HG02623 (cell line): Measurements from ENCODE around the gene PKNOX2.

Source experiments
- ATAC-seq: cut with Tn5 transposase; IDR thresholded peaks from one replicate; pipeline ENCODE4 v1.9.1; 2021; ENCODE audit warnings: moderate library complexity; ENCODE audit not compliant: unreplicated experiment

PKNOX2 gene

DNA sequence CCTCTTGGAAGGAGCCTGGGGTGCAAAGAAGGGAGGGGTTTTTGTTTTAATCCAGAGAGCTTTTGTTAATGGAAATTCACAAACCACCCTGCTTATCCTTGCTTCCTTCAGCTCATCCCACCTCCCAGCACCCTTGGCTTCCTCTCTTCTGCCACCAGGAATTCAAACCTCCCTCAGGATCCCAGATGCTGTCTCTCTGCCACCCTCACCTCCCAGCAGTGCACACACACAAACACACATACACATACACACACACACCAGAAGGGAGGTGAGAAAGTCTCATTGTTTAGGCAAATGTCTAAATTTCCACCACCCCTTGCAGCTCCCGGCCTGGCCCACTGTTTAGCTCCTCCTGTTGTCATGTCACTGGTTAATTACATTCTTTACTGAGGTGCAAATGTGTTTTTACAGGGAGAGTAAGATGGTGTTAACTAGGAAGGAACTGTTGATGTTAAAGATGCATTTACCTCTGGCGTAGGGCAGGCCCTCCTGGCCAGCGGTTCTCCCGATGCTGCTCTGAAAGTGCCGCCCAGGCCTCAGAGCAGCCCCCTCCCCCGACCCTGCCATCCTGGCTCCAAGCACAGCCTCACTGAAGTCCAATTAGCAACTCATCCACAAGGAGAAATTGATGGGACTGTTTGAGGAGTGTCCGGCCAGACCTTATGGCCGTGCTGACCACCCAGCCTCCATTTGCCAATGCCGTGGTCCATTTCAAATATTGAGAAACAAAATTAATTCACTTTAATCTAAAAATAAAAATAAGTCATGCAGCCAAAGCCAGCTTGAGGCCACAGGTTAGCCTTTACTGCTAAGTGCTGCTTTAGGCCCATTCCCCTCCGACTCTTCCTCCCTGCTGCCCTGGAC is 166.1 kb downstream of the PKNOX2 start:
- ATAC-seq: no peak

DNA sequence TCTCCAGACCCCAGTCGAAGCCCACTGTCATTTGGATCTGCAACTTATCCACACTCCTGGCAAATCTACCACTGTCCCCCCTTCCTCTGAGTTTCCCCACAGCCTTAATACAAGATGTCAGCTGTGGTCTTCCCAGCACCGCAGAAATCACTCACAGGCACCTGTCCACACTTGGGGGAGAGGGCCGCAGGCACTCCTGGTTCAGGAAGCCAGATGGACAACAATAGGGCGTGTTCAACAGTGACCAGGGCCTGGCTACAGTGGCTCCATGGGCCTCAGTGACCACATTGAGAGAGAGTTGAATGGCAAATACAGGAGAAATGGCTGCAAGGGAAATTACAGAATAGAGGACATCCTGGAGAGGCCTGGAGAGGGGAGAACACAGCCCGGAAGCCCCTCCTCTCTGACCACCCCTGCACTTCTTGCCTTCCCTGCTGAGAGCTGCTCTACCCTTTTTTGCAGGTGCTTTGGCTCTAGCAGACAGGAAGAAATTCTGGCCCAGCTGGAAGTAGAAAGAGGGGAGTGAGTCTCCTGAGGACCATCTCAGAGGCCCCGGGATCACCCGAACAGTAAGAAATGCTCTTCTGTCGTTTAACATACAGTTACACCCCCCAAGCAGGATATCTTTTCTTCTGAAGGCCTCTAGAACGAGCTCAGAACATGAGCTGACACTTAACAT is 166.9 kb downstream of the PKNOX2 start:
- no peak for ATAC-seq

DNA sequence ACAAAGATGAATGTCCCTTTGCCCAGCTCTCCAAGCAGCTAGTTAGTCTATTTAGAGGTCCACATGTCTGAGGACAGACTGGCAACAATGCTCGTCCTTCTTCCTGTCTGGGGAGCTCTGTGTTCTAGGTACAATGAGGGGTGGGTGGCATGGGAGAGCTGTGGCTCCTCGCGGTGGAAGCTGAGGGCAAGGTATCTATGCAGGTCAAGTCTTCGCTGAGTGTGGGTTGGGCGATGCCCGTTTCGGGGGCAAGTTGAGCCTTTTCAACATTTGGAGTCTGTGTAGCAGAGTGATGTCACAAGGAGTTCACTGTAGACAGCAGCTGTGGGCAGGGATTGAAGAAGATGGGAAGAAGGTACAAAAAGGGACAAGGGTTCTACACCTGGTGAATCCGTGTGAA is 168.3 kb downstream of the PKNOX2 start:
- ATAC-seq: no peak

DNA sequence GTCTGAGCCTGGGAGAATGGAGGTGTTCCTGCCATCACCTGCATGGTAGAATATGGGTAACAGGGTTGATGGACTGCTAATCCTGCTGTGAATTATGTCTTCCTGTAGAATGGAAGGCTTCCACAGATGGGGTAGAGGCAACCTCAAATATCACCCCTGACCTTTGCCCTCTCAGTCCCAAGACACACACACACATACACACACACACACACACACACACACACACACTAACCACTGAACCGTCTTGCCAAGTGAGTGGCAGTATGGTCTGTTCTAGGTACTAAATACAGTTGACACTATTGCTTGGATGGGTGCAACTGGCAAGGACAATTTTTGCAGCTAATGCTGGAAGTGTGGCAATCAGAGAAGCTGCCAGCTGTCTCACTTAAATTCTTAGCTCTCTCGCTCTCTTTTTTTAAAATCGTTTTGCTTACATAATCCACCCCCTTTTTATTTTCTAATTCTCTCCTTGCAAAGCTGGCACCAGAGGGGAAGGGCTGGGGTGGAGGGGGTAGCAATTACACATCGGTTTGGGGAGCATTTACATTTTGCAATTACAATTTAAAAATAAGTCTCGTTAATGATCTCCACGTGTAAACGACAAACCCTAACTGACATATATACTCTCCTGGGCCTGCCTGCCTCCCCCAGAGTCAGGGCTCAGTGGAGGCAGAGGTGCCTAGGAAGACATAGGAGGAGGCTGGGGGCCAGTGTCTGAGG is 169.0 kb downstream of the PKNOX2 start:
- no peak for ATAC-seq

DNA sequence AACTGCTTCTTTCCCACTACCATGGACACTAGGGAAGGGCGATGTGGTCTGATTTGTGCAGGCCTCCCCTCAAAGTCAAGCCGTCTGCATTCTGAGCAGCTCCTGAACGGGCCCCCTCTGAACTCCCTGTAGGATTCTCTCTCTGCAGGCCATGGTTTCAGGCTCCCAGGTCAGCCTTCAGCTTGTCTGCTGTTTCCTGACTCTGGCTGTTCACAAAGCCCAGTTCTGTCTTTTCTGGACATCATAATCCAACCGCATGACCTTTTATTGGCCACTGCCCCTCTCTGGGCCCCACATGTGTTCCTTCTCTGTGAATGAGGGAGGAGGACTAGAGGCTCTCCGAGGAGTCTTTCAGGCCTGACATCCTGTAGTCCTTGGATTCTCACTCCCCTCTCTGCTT is 170.6 kb downstream of the PKNOX2 start:
- no peak for ATAC-seq

DNA sequence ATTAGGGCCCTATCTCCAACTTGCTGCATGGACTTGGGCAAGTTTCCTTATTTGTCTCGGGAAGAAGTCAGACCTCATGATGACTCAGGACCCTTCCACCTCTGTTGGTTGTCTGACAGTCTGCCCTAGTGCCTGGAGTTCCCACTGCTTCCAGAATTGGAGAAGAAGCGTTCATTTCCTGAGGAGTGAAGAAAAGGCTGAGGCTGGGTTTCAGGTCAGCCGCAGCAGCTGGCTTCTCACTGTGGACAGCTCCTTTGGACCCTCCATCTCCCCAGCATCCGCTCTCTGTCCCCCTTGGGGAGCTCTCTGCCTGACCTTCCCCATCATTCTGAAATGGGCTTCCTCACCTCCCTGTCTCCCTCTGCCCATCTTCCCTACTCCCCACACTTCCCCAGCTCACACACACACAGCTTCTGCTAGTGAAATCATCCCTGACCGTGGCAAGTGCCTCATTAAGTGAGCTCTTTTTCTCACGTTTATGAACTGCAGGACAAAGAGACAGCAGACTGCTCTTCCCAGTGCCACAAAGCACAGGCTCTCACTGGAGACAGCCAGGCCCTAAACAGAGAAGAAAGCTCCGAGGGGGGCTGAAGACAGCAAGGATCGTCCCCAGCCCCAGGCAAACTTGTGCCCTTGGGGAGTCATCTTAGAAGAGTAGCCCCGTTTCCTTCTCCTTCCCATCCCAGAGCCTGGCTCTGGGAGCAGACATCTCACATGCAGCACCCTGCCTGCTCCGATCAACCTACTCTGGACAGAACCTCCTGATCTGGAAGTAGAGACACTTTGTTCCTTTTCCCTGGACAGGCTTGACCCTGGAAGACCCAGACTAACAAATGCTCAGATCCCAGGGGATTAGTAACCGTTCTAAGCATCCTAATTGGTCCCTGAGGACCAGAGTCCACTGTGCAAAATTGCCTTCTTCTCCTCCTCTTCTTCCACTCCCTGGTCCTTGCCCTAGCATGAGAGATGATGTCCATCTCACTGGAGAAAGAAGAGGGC is 173.6 kb downstream of the PKNOX2 start:
- ATAC-seq: no peak

DNA sequence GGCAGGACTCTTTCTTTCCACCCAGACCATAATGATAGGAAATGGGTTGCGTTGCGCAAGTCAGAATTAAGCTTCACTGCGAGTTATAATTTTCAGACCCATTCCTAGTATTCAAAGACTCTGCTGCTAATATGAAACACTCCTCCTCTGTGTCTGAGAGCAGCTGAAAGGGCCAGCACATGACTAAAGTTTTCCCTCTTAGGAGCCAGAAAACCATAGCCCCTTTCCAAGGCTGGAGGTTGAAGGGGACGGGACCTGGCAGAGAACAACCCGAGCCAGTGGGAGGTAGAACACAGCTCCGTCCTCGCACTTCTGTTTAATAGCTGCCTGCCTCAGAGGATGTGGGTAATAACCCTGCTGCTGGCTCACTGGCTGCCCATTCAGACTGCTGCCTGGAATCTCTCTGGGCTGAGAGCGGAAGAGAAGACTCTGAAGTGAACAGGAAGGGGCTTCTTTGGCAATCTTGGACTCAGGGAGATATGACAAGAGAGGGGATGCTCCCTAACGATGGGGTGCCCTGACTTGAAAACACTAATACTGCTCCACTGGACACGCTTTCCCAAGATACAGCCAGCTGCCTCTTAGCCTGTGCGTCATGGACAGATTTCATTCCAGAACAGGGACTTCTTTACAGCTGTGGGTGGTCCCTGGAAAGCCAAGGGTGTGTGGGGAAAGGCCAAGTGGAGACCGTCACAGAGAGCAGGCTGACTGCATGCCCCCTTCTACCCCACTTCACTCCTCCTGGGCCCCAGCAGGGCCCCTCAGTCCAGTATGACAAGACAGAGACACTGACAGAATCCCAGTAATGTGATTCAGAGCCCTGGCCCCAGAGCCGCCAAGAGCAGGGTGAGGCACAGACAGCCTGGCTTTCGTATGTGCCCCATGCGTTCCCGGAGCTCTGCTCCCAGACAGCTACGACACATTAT is 174.6 kb downstream of the PKNOX2 start:
- no peak for ATAC-seq

DNA sequence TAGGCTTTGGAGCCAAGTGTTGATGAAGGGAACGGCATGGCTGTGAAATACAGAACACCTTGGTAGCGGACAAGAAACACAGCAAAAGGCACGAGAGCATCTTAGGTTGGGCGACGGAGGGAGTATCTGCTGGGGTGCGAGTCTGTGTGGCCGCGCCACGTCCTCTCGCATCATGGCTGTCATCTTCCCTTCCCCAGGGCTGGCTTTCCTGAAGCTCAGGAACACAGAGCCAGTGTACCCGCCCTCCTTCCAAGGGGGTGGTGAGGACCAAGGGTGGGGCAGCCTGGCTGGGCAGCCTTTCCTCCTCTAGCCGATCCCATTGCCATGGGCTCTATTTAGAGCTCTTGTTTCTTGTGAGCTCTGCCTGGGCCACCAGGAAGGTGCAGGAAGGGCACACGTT is 177.1 kb downstream of the PKNOX2 start:
- no peak for ATAC-seq

DNA sequence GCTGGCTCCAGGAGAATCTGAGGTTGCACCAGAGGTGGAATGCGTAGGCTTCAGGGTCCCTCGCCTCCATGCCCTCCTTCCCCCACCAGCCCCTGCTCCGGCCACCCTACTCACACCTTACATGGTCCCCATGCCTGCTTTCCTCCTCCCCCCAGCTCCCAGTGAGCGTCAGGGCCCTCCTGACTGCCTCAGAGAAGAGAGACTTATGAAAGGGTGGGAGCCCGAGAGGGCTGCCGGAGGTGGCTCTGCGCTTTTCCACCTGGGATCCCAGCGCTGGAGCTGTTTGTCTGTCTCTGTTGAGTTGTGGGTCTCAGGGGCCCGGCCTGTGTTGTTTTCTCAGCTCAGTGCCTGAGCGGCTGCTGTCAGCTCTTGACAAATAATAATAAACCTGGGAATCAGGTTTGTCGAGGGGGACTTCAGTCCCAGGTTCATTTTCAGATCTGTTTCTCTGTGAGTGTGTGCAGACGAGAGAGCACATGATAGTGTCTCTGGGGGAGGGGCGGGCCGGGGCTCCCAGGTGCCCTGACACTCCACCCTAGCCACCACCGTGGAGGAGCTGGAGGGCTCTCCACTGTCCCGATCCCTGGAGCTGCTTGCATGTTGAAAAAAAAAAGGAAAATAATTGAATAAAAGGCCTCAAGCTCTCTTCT is 177.9 kb downstream of the PKNOX2 start:
- no peak for ATAC-seq

DNA sequence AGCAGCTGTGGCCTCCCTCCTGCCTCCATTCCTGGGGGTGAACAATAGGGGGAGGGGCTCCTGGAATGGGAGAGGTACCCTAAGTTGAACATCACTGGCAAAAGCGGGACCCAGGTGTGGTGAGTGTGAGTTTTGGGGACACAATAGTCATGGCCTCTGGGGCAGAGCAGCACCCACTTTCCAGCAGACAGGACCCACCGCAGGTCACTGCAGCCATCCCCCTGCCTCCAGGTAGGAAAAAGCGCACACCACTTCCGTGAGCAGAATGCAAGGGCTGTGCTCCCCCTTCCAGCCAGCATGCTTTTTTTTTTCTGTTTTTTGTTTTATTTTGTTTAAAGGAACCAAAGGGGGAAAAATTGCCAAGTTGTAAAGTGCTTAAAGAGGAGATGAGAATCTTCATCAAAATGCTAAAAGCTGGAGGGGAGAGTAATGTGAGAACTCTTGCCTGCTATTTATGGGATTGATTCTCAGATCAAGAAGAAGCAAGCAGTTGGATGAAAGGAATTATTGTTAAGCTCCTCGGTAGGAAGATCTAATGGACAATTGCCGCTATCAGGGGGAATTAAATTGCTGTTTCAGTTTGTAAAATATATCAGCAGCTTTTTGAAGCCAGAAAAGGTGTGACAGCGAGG is 178.7 kb downstream of the PKNOX2 start:
- ATAC-seq: no peak

DNA sequence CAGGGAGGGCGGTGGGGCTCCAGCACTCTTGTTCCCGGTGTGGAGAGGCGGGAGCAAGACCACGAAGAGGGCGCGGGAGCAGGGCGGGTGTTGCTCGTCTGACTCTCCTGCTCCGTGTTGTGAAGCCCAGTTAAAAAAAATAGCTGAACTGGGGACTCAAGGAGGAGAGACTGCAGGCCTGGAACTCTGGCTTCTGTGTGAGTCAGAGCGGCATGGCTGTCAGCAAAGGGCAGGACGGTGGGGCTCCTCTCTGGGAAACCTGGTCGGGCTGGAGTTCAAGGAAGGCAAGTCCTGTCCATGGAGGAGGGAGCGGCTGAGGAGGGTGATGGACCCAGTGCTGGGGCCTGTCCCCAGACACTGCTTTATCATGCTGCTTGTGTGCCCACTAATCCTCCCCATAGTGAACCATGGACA is 179.2 kb downstream of the PKNOX2 start:
- no peak for ATAC-seq

DNA sequence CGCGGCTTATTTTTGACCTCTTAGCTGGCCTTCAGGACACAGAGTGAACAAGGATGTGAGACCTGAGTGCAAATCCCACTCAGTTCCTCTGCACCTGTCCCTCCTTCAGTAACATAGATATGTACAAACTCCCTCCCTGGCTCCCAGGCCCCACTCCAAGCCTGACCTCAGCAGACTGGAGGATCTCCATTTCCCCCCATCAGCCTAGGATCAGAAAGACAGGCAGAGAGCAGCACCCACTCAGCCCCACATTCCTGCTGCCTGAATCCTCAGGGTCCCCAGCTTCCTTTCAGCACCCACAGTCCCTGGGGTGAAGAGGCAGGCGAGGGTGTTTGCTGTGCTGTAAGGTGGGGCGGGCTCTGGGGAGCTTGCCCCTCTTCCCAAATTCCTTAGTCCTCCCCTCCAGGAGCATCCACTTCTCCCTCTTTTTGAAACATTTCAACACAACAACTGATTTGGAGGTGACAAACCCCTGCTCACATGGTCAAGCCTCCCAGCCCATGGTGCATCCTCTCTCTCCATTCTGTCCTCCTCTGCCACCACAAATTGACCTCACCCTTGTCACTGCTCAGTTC is 180.4 kb downstream of the PKNOX2 start:
- ATAC-seq: no peak

DNA sequence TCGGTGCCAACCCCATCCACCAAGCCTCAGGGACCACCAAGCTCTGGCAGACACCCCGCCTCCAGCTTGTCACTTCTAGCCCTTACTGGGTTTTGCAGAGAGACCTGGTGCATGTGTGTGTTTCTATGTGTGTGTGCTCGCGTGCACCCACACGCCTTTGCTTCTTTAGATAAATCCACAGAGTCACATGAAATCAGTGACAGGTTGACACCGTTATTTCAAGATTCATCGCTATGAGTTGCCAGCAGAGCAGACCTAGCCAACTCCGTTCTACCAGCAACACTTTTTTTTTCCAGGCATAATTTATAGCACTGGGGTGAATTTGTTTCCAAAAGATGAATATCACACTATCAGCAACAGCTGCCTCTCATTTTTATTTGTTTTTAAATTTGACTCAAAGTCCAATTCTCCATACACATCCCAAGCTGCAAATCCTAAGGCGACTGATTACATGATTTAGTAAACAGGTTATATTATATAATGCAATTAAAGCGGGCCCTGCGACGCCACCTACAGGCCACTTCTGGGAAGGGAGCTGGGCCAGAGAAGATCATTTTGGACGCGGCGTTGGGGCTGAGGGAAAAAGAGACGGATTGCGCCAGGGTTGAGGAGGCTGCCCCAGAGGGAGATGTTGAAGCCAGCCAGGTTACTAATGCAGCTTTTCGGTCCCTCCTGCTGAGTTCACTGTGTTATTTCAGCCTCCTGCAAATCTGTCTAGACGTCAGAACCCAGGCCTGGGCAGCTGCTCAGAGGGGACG is 181.0 kb downstream of the PKNOX2 start:
- ATAC-seq: no peak

DNA sequence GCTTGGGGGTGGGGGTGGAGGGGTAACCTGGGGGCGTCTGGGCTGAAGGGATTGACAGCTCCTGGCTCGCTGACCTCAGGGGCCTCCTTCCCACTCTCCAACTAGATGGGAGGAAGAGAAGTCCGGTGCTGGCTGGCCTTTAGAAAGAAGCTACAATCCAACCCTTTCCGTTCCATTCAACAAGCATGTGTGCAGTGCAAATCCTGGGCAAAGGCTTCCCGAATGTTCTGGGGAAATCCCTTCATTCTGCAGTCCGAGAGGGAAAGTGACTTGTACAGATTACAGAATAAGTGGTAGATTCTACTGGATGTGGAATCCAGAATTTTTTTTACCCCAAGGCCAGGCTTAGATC is 181.6 kb downstream of the PKNOX2 start:
- ATAC-seq: no peak

DNA sequence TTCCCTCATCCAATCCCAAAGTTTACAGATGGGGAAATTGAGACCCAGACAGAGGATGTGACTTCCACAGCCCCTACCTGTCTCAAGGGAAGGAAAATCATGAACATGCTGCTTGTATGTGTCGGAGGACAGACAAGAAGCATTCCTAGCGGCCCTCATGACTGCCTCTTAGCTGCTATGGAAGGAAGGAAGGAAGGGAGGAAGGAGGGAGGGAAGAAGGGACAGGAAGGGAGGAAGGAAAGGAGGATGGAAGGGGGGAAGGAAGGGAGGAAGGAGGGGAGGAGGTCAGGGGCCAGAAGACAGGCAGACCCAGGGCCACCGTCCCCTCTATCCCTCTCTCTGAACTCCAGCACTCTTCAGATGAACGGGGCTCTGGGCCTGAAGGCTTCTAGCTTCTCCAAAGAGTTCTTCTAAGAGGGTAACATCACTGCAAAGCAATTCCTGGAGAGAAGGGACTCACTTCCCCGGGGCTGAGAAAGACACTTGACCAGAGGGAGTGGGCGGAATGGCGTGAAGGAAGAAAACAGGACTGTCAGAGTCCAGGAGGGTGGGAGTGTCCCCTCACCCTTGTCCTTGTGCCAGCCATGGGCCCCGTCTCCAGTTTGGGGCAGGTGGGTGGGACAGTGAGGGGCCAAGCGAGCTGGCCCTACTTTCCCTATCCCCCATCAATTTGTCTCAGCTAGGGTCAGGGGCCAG is 182.2 kb downstream of the PKNOX2 start:
- no peak for ATAC-seq

DNA sequence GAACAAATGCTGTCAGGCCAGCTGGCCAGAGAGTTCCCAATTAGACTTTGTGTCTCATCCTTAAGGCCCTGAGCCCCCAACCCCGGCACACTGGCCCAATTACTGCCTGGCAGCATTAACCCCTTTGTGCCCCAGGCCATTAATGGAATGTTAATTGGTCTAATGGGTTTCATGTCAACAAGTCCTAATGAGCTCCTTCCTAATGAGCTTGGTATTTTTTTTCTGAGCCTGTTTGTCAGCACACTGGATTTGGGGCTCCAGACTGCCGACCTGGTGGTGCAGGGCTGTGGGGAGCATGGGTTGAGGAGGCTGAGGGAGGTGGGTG is 182.7 kb downstream of the PKNOX2 start:
- no peak for ATAC-seq

DNA sequence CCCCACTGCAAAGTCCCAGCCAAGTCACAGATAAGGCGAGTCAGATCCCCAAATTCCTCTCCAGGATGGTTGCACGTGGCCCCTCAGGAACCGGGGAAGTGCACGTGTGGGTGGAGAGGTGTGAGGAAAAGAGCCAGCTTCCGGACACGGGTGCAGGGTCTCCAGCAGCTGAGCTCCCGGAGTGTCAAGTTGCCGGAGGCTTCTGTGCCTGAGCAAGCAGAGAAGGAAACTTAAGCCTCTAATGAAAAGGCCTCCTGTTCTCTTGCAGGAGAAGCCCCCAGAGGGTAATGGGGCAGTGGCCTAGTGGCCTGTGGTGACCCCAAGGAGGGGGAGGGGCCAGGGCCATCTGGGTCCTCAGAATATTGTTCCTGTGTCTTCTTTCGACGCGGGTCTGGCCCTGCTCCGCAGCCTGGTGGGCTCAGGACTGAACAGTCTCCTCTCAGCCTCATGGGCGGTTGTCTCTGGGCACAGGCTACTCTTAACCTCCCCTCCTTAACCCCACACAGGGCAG is 183.6 kb downstream of the PKNOX2 start:
- no peak for ATAC-seq
